ENCODE measurements around the gene IL32. TPM values are rescaled to one million over a fixed set of nuclear protein-coding genes. Genes with fewer than 3 reads are reported as not detected.
A peak's percentile ranks its signal among the peaks of the same experiment; 100 is the strongest.

The IL32 gene
- total and polyA plus RNA-seq, 4 donors = 18.2 to 137 (median 50.9) TPM

- Histone ChIP-seq H3K27ac (ENCODE audit: low read depth in 1 of 2, low read length in 2 of 2) (no peak overlapping the region), H3K36me3 (ENCODE audit: control insufficient read depth in 1 of 2, insufficient read depth in 2 of 2, low read length in 1 of 2) (no peaks in the 10 kb centered on the region), H3K4me1 (ENCODE audit: control insufficient read depth in 1 of 2, insufficient read depth in 2 of 2, low read length in 2 of 2) (no peaks in the 10 kb centered on the region), H3K9me3 (ENCODE audit: control insufficient read depth, low read length) (no peaks in the 10 kb centered on the region), H3K4me3 (ENCODE audit: low read length in 2 of 2) (no peak overlapping the region), H3K27me3 (ENCODE audit: control insufficient read depth in 1 of 2, insufficient read depth in 2 of 2, low read length in 1 of 2) (no peaks in the 10 kb centered on the region)
- no peak for DNase-seq
- ATAC-seq (ENCODE audit: low FRiP score) = no peak
- WGBS, 2 donors = 95% methylated on average over 71 of the region's 71 CpGs
- intact Hi-C loops (cut with DNase I) = no loop called here
Observed at GRCh38 chr16:3088925-3089716, 23.7 kb downstream of the IL32 start.

DNA sequence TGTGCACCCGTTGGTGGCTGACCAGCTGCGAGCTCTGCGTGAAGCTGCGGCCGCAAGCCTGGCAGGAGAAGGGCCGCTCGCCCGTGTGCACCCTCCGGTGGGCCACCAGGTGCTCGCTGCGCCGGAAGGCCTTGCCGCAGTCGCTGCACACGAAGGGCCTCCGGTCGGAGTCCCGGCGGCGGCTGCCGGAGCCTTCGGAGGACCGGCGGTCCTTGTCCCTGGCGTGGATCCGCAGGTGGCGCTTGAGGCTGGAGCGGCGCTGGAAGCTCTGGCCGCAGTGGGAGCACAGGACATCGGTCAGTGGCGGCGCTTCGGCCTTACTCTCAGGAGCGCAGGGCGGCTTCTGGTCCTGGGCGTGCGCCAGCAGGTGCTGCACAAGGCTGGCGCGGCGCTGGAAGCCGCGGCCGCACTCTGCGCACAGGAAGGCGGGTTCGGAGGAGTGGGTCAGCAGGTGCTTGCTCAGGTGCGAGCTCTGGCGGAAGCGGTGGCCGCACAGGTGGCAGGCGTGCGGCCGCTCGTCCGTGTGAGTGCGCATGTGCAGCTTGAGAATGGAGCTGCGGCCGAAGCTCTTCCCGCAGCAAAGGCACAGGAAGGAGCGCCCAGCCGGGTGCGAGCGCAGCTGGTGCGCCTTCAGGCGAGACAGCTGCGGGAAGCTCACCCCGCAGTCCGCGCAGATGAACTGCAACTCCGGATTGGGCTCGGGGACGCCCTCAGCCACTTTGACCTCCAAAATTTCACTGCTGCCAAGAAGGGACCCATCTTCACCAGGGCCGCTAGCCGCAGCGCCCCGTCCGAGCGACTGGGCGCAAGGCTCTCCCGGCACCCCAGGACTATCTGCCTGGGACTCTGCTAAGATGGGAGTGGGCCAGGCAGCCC is 24.5 kb downstream of the IL32 start:
- ATAC-seq (ENCODE audit: low FRiP score) (no peak), DNase-seq (no peak)
- Histone ChIP-seq H3K36me3 (ENCODE audit: control insufficient read depth in 1 of 2, insufficient read depth in 2 of 2, low read length in 1 of 2) (no peaks in the 10 kb centered on the region), H3K27ac (ENCODE audit: low read depth in 1 of 2, low read length in 2 of 2) (no peak overlapping the region), H3K4me1 (ENCODE audit: control insufficient read depth in 1 of 2, insufficient read depth in 2 of 2, low read length in 2 of 2) (no peaks in the 10 kb centered on the region), H3K27me3 (ENCODE audit: control insufficient read depth in 1 of 2, insufficient read depth in 2 of 2, low read length in 1 of 2) (no peaks in the 10 kb centered on the region), H3K9me3 (ENCODE audit: control insufficient read depth, low read length) (no peaks in the 10 kb centered on the region), H3K4me3 (ENCODE audit: low read length in 2 of 2) (no peak overlapping the region)
- 95 to 96% methylated on average over 81 of the region's 81 CpGs for WGBS, 2 donors
- intact Hi-C loops (cut with DNase I) = no loop called here

GRCh38 chr16:3091551-3091950 is 26.1 kb downstream of the IL32 start:
- Histone ChIP-seq H3K27me3 (ENCODE audit: control insufficient read depth in 1 of 2, insufficient read depth in 2 of 2, low read length in 1 of 2) (no peaks in the 10 kb centered on the region), H3K4me3 (ENCODE audit: low read length in 2 of 2) (no peak overlapping the region), H3K27ac (ENCODE audit: low read depth in 1 of 2, low read length in 2 of 2) (no peak overlapping the region), H3K36me3 (ENCODE audit: control insufficient read depth in 1 of 2, insufficient read depth in 2 of 2, low read length in 1 of 2) (no peaks in the 10 kb centered on the region), H3K9me3 (ENCODE audit: control insufficient read depth, low read length) (no peaks in the 10 kb centered on the region), H3K4me1 (ENCODE audit: control insufficient read depth in 1 of 2, insufficient read depth in 2 of 2, low read length in 2 of 2) (no peaks in the 10 kb centered on the region)
- 73 to 82% methylated on average over 8 of the region's 8 CpGs for WGBS, 2 donors
- DNase-seq = no peak
- intact Hi-C loops (cut with DNase I) = no loop called here
- ATAC-seq (ENCODE audit: low FRiP score) = no peak

- H3K27me3 ChIP-seq (ENCODE audit: control insufficient read depth in 1 of 2, insufficient read depth in 2 of 2, low read length in 1 of 2) = no peaks in the 10 kb centered on the region
Observed at GRCh38 chr16:3092501-3092941, 27.1 kb downstream of the IL32 start.

GRCh38 chr16:3094289-3095027 is 29.0 kb downstream of the IL32 start:
- H3K9me3 ChIP-seq (ENCODE audit: control insufficient read depth, low read length) = no peaks in the 10 kb centered on the region
- 87% methylated on average over 22 of the region's 22 CpGs for WGBS, 2 donors
- intact Hi-C loops (cut with DNase I) = no loop called here
- no peaks in the 10 kb centered on the region for H3K36me3 ChIP-seq (ENCODE audit: control insufficient read depth in 1 of 2, insufficient read depth in 2 of 2, low read length in 1 of 2)
- H3K4me3 ChIP-seq (ENCODE audit: low read length in 2 of 2) = no peak overlapping the region
- no peaks in the 10 kb centered on the region for H3K4me1 ChIP-seq (ENCODE audit: control insufficient read depth in 1 of 2, insufficient read depth in 2 of 2, low read length in 2 of 2)
- no peak overlapping the region for H3K27ac ChIP-seq (ENCODE audit: low read depth in 1 of 2, low read length in 2 of 2)
- DNase-seq (no peak), ATAC-seq (ENCODE audit: low FRiP score) (no peak)
- H3K27me3 ChIP-seq (ENCODE audit: control insufficient read depth in 1 of 2, insufficient read depth in 2 of 2, low read length in 1 of 2) = no peaks in the 10 kb centered on the region

More at GRCh38 chr16:3092501-3092941, 27.1 kb downstream of the IL32 start:
- no peaks in the 10 kb centered on the region for H3K4me1 ChIP-seq (ENCODE audit: control insufficient read depth in 1 of 2, insufficient read depth in 2 of 2, low read length in 2 of 2)
- WGBS, 2 donors = 70 to 81% methylated on average over 16 to 20 of the region's 20 CpGs
- DNase-seq = no peak
- intact Hi-C loops (cut with DNase I) = no loop called here
- H3K9me3 ChIP-seq (ENCODE audit: control insufficient read depth, low read length) = no peaks in the 10 kb centered on the region
- ATAC-seq (ENCODE audit: low FRiP score) = no peak
- no peak overlapping the region for H3K4me3 ChIP-seq (ENCODE audit: low read length in 2 of 2)
- H3K27ac ChIP-seq (ENCODE audit: low read depth in 1 of 2, low read length in 2 of 2) = no peak overlapping the region
- H3K36me3 ChIP-seq (ENCODE audit: control insufficient read depth in 1 of 2, insufficient read depth in 2 of 2, low read length in 1 of 2) = no peaks in the 10 kb centered on the region

DNA sequence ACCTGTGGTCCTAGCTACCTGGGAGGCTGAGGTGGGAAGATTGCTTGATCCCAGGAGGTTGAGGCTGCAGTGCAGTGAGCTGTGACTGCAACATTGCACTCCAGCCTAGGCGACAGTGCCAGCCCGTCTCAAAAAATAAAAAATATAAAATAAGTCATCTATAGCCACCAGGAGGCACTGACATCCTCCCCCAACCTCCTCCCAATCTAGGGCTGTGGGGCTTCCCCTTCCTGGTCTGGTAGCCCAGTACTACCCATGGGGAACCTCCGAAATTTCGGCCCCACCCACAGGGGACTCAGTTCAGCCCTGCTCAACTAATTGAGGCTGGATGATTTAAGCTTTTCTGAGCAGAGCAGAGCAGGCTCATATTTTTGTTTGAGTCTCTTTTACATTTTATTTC is 30.4 kb downstream of the IL32 start:
- Histone ChIP-seq H3K9me3 (ENCODE audit: control insufficient read depth, low read length) (no peaks in the 10 kb centered on the region), H3K27me3 (ENCODE audit: control insufficient read depth in 1 of 2, insufficient read depth in 2 of 2, low read length in 1 of 2) (no peaks in the 10 kb centered on the region), H3K4me1 (ENCODE audit: control insufficient read depth in 1 of 2, insufficient read depth in 2 of 2, low read length in 2 of 2) (no peaks in the 10 kb centered on the region), H3K36me3 (ENCODE audit: control insufficient read depth in 1 of 2, insufficient read depth in 2 of 2, low read length in 1 of 2) (no peaks in the 10 kb centered on the region), H3K4me3 (ENCODE audit: low read length in 2 of 2) (no peak overlapping the region), H3K27ac (ENCODE audit: low read depth in 1 of 2, low read length in 2 of 2) (no peak overlapping the region)
- DNase-seq (peak in 1 of 2 donors; percentile 75), ATAC-seq (ENCODE audit: low FRiP score) (no peak)
- WGBS, 2 donors = 40 to 43% methylated on average over 4 of the region's 4 CpGs
- intact Hi-C loops (cut with DNase I) = no loop called here

DNA sequence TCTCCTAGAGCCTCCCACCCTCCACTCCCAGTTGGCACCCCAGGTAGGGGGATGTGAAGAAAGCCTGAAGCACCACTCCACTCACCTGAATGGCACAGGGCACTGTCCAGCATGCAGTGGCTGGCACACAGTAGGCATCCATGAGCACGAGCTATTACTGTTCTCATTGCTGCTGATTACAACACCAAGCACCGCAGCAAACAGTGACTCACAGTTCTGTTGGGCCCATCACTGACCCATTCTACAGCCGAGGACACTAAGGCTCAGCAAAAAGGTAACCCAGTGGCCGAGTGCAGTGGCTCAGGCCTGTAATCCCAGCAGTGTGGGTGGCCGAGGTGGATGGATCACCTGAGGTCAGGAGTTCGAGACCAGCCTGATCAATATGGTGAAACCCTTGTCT is 30.9 kb downstream of the IL32 start:
- Histone ChIP-seq H3K9me3 (ENCODE audit: control insufficient read depth, low read length) (no peaks in the 10 kb centered on the region), H3K36me3 (ENCODE audit: control insufficient read depth in 1 of 2, insufficient read depth in 2 of 2, low read length in 1 of 2) (no peaks in the 10 kb centered on the region), H3K27me3 (ENCODE audit: control insufficient read depth in 1 of 2, insufficient read depth in 2 of 2, low read length in 1 of 2) (no peaks in the 10 kb centered on the region), H3K4me3 (ENCODE audit: low read length in 2 of 2) (no peak overlapping the region), H3K27ac (ENCODE audit: low read depth in 1 of 2, low read length in 2 of 2) (no peak overlapping the region), H3K4me1 (ENCODE audit: control insufficient read depth in 1 of 2, insufficient read depth in 2 of 2, low read length in 2 of 2) (no peaks in the 10 kb centered on the region)
- 81 to 82% methylated on average over 6 of the region's 6 CpGs for WGBS, 2 donors
- intact Hi-C loops (cut with DNase I) = no loop called here
- DNase-seq (no peak), ATAC-seq (ENCODE audit: low FRiP score) (no peak)

GRCh38 chr16:3097266-3097665 is 31.8 kb downstream of the IL32 start:
- 22 to 31% methylated on average over 8 of the region's 8 CpGs for WGBS, 2 donors
- Histone ChIP-seq H3K9me3 (ENCODE audit: control insufficient read depth, low read length) (no peaks in the 10 kb centered on the region), H3K27me3 (ENCODE audit: control insufficient read depth in 1 of 2, insufficient read depth in 2 of 2, low read length in 1 of 2) (no peaks in the 10 kb centered on the region), H3K27ac (ENCODE audit: low read depth in 1 of 2, low read length in 2 of 2) (no peak overlapping the region), H3K36me3 (ENCODE audit: control insufficient read depth in 1 of 2, insufficient read depth in 2 of 2, low read length in 1 of 2) (no peaks in the 10 kb centered on the region), H3K4me3 (ENCODE audit: low read length in 2 of 2) (no peak overlapping the region), H3K4me1 (ENCODE audit: control insufficient read depth in 1 of 2, insufficient read depth in 2 of 2, low read length in 2 of 2) (no peaks in the 10 kb centered on the region)
- DNase-seq (no peak), ATAC-seq (ENCODE audit: low FRiP score) (no peak)
- intact Hi-C loops (cut with DNase I) = no loop called here
